VCaP (cell line): ENCODE results near the gene MT1X.

Experiments
- H3K27ac ChIP-seq: fragments of 450-650 bp; 2 replicates; pipeline ENCODE4 v1.5.1; 2017
- TF ChIP-seq, protein P1 (sequence below): fragments of 450-650 bp; conservative IDR thresholded peaks from 2 replicates; pipeline ENCODE4 v1.5.1; 2017; ENCODE audit warnings: mild to moderate bottlenecking, moderate library complexity

The MT1X gene

DNA sequence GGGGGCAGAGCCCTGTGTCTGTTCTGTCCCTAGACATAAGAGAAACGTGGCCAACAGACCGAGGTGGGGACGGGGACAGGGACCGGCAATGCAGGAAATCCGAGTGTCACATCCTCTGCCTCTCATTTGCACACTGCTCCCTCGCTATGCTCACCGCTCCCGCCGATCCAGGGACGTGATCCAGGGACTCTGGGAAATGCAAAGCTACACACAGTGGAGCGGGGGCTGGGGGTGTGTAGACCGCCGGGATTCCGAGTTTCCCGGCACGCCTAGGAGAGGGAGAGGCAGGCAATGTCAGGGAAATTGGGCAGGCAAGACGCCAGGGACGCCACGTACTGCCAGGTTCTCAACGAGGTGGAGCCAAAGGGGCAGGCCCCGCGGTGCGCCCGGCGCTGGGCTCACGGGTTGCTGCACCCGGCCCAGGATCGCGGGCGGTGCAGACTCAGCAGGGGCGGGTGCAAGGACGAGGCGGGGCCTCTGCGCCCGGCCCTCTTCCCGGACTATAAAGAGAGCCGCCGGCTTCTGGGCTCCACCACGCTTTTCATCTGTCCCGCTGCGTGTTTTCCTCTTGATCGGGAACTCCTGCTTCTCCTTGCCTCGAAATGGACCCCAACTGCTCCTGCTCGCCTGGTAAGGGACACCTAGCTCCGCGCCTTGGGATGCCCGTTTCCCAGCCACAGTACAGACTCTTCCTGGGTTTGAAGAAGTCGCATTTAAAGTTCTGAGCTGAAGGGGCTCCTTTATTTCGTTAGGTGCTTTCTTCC, at the start of gene MT1X:
MT1X (plus strand) TSS at position 532 of the 764 bp plus-strand sequence; CDS start at position 603, 71 bp downstream.
- peak within 1 kb of the TSS; percentile 81 for H3K27ac ChIP-seq
- TF ChIP-seq, protein P1, sequence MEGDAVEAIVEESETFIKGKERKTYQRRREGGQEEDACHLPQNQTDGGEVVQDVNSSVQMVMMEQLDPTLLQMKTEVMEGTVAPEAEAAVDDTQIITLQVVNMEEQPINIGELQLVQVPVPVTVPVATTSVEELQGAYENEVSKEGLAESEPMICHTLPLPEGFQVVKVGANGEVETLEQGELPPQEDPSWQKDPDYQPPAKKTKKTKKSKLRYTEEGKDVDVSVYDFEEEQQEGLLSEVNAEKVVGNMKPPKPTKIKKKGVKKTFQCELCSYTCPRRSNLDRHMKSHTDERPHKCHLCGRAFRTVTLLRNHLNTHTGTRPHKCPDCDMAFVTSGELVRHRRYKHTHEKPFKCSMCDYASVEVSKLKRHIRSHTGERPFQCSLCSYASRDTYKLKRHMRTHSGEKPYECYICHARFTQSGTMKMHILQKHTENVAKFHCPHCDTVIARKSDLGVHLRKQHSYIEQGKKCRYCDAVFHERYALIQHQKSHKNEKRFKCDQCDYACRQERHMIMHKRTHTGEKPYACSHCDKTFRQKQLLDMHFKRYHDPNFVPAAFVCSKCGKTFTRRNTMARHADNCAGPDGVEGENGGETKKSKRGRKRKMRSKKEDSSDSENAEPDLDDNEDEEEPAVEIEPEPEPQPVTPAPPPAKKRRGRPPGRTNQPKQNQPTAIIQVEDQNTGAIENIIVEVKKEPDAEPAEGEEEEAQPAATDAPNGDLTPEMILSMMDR, result no peak

DNA sequence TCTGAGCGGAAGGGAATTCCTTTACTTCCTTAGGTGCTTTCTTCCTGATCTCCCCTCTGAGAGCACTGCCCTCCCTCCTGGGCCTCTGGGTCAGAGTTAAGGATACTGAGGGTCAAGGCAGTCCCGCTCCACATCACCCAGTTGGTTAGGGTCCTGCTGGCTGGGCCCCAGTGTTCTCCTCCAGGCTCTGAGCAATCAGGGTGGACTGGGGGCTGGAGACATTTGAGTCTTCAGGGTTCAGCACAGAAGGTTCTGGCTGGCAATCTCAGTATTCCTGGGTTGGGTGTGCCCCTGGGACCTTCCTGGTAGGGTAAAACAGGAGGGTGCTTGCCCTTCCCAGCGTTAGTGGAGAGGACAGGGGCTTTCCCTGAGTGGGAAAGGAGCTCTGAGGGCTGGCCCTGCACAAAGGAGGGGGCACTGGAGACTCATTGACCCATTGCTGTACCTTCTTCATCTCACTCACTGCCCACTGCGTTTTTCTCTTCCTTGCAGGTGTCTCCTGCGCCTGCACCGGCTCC, 49.4 kb upstream of the MT1X start:
- TF ChIP-seq, protein P1, result no peak
- no peak overlapping the region for H3K27ac ChIP-seq

DNA sequence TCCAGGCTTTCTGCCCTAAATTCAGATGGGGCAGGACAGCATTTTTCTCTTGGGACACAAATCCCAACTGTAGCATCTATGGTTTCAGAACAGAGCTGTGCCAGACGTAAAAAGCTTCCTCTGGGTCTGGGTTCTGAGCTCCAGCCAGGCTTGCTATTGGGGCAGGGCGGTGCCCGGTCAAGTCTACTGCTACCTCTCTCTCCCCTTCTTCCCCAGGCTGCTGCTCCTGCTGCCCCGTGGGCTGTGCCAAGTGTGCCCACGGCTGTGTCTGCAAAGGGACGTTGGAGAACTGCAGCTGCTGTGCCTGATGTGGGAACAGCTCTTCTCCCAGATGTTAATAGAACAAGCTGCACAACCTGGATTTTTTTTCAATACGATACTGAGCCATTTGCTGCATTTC, 48.7 kb upstream of the MT1X start:
- no peak overlapping the region for H3K27ac ChIP-seq
- TF ChIP-seq, protein P1, result no peak

DNA sequence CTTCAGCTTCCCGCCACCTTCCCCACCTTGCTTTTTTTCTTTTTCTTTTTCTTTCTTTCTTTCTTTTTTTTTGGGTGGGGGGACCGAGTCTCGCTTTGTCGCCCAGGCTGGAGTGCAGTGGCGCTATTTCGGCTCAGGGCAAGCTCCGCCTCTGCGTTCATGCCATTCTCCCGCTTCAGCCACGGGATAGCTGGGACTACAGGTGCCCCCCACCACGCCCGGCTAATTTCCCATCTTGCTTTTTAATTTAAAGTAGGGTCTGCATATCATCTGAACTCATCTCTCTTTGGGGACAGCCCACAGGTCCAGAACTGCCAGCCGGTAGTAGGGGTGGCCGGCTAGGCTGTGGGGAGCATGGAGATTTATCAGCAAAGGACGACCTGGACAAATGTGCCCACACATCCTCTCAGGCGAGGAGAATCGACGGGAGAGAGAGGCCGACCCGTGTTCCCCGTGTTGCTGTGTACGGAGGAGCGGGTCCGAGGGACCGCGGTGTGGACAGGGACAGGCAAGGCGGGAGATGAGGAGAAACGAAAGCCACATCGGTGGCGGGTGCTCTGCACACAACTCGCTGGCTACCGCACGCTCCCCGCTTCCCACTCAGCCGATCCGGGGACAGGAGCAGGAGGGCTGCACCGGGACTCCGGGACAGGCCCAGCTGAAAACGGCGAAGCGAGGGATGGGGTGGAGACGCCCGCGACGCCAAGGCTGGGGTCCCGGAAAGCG, 47.4 kb upstream of the MT1X start:
- H3K27ac ChIP-seq, result no peak overlapping the region
- TF ChIP-seq, protein P1, result no peak

DNA sequence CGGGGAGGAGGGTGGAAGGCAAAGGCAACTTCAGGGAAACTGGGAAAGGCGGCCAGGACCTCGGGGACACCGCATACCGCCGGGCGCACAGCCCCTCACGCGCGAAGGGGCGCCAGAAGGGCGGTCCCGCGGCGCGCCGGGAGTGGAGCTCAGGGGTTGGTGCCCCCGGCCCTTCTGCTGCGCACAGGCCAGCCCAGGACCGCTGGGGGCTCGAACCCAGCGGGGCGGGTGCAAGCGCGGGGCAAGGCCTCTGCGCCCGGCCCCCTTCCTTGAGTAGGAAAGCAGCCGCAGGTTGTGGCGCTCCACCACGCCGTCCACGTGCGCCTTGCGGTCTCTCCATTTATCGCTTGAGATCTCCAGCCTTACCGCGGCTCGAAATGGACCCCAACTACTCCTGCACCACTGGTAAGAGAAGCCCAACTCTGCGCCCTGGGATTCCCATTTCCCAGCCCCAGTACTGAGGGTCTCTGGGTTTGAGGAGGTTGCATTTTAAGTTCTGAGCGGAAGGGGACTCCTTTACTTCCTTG, 46.8 kb upstream of the MT1X start:
- TF ChIP-seq, protein P1, result no peak
- no peak overlapping the region for H3K27ac ChIP-seq

DNA sequence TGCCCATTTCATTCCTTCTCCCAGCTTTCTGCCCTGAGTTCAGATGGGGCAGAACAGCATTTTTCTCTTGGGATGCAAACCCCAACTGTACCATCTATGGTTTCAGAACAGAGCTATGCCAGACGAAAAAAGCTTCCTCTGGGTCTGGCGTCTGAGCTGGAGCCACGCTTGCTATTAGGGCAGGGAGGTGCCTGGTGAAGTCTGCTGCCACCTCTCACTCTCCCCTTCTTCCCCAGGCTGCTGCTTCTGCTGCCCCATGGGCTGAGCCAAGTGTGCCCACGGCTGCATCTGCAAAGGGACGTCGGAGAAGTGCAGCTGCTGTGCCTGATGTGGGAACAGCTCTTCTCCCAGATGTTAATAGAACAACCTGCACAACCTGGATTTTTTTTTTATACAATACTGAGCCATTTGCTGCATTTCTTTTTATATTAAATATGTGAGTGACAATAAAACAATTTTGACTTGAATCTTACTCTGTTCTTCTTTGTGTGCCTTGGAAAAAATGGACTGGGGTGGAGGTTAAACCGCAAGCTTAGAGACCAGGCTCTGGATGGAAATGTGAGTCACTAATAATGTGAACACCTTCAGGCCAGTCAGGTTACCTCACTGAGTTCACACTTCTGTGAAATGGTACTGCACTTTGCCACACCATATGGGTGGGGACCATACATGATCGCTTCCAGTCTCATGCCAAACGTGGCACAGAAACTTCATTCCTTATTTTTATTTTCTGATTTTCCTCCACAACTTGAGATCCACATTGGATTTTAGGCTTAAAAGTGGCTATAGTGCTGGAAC, 45.5 kb upstream of the MT1X start:
- TF ChIP-seq, protein P1, result no peak

More for the DNA sequence above, 45.5 kb upstream of the MT1X start:
- H3K27ac ChIP-seq, result no peak overlapping the region
